ENCODE results near the gene AGRN.
"Not testable (repeated sequence)": the region's sequence is repeated elsewhere in the genome, so short reads cannot be mapped to it uniquely, and the experiment has no call there.

Gene AGRN

DNA sequence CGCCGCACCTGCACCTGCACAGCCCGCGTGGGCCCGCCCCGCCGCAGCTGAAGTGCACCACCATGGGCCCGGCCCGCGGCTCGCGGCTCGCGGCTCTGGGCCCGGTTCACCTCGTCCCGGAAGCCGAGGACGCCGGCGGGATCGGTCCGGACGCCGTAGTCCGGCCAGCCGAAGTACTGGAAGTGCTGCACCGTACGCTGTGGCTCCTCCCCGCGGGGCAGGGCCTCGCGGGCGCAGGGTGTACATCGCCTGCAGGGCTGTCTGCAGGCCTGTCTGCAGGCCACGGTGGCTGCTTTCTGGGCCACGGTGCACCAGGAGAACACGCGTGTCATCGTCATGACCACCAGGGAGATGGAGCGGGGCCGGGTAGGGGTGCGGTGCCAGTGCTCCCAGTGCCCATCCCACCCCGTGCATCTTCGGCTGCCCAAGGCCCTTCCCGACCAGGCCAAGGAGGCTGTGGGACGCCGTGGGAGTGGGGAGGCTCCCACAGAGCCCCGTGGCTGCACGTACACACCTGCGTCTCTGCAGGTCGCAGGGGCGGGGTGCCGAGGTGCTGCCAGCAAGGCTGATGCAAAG, 47.5 kb downstream of the AGRN start:
- DNase-seq (ENCODE audit: low read depth) = no peak

DNA sequence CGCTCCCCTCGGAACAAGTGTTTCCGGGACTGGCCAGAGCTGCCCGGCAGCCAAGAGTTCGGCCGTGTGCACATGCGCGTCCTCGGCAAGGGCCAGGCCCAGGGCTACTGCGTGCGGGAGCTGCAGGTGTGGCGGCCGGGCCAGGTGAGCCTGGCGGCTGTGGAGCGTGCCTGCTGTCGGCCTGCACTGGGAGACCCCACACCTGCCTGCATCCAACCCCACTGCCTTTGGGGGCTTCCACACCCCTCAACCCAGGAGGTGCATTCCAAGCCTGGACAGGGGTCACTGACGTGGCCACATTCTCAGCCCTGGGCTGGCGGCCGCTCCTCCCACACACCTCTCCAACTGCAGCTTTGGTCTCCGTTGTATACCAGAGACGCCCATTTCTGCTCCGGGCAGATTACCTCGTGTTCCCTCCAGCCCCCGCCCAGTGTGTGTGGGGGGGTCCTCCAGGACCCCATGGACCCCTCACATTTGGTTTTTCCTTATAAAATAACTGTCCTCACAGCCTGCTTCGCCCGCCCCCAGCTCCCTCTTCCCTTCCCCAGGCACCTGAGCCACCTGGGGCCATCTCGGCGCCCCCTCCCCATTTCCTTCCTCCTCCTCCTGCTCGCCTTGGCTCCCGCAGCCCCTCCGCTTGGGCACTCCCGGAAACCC, 48.1 kb downstream of the AGRN start:
- no peak for DNase-seq (ENCODE audit: low read depth)

DNA sequence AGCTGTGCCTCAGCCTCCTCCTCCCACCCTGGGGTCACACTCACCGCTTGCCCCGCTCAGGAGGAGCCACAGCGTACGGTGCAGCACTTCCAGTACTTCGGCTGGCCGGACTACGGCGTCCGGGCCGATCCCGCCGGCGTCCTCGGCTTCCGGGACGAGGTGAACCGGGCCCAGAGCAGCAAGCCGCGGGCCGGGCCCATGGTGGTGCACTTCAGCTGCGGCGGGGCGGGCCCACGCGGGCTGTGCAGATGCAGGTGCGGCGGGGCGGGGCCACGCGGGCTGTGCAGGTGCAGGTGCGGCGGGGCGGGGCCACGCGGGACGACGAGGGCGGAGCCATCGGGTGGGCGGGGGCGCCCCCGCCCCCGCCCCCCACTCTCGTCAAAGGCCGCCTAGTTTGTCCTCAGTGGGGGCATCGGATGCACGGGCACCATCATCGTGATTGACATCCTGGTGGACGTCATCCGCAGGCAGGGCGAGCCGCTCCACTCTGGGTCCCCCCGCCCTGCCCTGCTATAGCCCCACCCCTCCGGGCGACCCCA, 48.7 kb downstream of the AGRN start:
- peak; percentile 22 for DNase-seq (ENCODE audit: low read depth)

DNA sequence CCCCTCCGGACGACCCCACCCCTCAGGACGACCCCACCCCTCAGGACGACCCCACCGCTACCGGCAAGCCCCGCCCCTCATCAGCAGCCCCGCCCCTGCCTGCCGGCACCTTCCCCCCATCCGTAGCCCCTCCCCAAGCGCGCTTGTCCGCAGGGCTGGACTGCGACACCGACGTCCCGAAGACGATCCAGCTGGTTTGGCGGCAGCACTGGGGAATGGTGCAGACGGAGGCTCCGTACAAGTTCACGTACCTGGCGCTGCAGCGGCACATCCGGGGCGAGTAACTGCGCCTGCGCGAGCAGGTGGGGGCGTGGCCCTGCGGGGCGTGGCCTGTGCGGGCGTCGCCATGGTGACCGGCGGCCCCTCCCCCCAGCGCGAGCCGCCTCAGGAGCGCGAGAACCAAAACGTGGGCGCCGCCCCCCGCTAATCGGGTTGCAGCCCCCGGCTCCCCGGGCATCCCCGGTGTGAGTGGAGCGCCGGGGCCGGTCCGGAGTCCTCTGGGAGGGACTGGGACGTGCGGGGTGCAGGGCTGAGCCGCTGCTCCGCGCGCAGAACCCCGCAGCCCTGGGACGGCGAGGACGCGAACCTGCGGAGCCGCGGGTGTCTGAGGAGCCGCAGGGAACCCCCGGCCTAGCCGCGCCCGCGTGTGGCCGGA, 49.3 kb downstream of the AGRN start:
- DNase-seq (ENCODE audit: low read depth) = peak; percentile 81

DNA sequence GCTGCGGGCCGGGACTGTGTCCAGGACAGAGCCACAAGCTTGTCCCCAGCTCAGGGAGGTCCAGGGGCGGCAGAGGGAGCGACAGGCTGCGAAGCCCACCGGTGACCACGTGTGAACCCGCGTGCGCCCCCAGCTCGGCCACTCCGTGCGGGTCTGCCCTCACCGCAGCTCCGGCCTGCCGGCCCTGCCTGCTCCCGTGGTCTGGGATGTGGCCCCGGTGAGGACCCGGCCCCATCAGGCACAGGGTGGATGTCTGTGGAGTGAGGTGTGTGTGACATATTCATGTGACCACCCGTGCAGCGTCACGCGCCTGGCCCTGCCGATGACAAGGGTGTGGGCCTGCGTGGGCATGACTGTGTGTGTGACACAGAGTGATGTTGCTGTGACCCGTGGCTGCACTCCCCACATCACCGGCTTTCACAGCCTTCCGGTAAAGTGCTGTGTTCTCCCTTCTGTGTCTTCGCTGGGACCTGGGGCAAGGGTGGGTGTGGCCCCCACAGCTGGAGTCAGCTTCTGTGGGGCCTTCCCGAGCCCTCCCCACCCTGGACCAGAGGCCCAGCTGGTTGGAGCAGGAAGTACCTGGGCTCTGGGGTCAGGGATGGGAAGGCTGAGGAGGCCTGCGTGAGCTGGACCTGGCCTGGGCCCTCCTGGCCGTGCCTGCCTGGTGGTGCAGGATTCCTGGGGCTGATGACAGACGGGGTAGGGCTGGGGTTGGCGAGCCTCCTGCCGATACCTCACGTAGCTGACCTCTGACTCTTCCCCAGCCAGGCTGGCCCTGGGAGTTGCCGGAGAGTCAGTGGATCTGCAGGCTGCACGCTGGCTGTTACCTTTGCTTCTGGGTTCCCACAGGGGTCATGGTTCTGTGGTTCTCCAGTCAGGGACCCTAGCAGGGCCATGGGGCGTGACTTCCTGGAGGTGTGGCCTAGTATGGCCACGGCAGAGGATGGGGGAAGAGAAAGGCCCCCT, 50.1 kb downstream of the AGRN start:
- DNase-seq (ENCODE audit: low read depth) = no peak

DNA sequence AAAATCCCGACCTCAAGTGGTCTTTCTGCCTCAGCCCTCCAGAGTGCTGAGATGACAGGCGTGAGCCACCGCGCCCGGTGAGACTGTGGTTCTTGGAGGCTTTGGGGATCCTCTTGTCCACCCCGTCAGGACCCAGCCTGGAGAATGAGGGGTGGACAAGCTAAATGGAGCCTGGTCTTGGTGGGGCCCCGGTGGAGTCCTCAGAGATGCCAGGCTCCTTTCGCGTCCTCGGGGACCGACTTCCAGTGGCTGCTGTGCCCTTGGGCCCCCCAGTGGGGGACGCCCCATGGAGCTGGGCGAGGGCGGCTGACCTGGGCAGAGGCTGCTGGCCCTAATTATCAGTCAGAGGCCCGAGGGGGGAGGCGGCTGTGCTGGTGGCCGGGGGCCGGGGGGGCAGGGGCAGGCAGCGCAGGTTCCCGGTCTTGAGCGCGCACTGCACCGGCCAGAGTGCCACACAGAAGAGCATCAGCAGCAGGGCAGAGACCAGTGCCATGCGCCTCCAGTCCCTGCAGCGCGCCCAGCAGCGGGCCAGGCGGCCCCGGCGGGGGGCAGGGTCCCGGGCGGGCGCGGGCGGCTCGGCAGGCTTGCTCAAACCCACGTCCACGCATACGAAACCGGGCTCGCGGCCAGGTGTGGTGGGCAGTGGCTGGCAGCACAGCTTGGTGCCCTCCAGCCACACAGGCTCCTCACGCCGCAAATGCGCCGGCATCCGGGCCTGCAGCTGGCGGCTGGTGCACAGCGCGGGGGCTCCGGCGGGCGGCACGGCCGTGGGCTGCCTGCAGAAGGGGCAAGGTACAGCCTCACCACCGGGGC, 51.8 kb downstream of the AGRN start:
- no peak for DNase-seq (ENCODE audit: low read depth)

DNA sequence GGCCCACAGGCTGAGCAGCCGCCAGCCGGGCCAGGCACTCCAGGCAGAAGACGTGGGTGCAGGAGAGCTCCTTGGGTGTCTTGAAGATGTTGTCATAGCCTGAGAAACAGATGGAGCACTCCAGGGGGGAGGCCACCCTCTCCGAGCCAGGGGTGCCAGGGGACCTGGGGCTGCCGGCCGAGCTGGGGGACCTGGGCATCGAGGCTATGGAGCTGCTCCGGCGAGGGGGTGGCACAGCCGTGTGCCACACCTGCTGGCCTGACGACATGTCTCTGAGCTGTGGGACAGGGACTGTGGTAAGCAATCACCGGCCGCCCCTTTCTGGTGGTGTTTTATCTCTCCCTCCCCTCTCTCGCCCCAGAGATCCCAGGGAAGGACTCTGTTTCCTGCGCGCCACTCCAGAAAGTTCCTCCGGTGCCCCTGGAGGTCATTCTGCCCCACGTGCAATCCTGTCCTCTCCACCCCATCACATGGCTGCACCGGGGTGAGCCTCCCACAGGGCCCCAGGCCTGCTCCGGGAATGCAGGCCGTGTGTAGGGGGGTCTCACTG, 52.5 kb downstream of the AGRN start:
- DNase-seq (ENCODE audit: low read depth) = no peak

DNA sequence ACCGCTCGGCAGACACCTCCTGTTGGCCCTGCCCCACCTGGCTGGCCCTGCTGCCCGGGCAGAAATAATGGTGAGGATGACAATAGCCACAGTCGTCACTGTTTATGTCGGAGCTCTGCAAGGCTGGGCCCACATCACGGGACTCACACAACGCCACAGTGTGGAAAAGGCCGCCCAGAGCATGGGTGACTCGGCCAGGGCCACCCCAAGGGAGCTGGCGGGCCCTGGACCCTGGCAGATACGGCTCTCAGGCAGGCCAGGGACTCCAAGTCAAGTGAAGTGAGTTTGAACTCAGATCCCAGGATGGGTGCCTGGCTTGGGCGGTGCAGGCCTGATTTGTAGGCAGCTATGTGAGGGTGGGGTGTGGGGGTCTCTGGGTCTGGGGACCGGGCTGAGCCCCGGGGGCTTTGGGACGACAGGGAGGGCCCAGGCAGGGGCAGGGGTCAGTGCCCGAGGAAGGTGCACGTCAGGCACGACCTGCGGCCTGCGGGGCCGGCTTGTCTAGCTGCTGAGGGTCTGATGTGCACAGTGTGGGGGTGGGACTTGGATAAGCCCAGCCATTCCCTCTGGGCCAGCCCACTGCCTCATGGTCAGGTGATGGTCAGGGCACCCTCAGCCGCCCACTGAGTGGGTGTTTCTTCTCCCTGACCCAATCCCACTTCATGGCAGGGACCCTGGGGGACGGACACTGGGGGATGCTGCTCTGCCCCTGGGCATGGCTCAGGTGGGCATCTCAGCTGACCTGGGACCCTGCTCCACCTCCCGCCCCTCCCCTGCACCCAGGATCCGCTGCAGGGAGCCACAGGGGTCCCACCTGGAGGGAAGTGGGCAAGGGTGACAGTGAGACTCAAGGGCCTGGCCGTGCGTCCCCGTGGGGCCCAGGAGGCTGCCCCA, 53.2 kb downstream of the AGRN start:
- no peak for DNase-seq (ENCODE audit: low read depth)

DNA sequence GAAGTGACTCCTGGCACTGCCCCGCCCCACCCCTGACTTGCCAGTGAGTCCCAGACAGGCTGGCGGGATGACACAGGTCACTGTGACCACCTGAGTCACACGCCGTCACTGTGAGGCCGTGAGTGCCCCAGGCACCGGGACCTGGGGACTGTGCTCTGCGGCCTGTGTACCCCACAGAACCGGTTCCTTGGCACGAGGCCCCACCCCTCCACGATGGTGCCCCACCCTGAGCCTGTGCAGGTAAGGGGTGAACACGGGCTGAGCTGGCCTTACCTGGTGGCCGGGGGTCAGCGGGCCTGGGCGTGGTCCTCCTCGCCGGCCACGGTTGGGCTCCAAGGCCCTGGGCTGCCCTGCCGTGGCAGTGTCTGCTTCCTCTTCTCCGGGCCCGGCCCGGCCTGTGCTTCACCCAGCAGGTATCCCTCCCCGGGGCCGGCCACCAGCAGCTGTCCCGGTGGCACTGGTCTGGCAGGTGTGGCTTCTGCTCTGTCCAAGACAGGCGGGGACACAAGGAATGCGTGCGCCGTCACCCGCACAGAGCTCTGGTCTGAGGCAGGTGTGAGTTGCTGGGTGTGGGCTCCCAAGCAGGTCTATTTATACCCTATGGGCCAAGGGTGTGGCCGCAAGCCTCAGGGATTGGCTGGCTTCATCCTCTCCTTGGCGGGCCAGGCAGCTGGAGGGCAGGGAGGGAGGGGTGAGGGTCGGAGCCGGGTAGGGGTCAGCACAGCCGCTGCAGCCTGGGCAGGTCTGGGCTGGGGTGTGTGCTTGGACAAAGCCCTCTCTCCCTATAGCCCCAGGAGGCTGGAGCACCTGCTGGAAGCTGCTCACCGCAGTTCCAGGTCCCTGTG, 54.0 kb downstream of the AGRN start, which contains the start of gene RNF223:
RNF223 (minus strand) TSS at position 564 of the 845 bp plus-strand sequence. CDS start 1,740 bp downstream, outside the sequence.
- DNase-seq (ENCODE audit: low read depth) = no peak

DNA sequence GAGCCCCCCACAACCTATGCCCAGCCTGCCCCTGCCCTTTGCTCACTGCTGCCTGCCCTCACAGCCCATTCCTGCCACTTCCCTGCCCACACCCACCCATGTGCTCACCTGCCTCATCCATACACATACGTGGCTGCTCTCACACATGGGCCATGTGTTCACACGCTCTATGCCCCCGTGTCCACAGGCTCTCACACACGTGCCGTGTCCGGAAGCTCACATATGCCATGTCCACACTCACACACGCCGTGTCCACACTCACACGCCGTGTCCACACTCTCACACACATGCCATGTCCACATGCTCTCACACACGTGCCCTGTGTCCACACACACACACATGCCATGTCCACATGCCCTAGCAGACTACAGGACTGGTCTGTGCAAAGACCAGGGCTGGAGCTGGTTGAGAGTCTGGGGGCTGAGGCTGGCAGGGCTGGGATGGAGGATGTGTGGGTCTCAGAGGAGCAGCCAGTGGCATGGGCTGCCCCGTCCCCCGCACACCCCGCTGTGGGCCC, 54.8 kb downstream of the AGRN start:
- no peak for DNase-seq (ENCODE audit: low read depth)

DNA sequence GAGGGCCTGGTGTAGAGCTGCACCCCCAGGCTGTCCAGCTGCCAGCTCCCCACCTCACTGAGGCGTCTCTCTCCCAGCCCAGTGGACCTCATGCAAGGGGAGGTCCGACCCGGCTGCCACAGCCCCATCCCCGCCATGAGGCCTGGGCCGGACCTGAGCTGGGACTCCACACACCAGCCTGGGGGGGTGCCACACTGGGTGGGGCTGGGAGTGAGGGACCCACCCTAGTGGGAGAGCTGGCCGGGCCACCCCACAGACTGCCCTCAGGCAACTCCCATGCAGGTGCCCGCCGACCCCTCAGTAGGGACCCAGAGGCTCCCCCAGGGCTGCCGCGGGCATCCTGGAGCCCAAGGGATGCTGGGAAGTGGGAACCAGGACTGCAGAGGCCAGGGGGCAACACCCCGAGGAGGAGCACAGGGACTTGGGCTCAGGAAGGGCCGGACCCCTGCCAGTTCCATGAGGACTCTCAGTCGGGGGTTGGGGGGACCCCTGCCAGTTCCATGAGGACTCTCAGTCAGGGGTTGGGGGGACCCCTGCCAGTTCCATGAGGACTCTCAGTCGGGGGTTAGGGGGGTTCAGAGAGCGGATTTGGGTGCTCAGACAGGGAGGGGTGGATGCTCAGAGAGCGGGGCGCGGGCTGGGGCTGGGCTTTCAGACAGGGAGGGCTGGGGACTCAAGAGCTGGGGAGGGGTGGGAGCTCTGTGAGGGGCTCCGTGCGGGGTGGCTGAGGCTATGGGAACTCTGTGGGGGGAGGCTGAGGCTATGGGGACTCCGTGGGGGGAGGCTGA, 55.4 kb downstream of the AGRN start:
- DNase-seq (ENCODE audit: low read depth) = no peak

DNA sequence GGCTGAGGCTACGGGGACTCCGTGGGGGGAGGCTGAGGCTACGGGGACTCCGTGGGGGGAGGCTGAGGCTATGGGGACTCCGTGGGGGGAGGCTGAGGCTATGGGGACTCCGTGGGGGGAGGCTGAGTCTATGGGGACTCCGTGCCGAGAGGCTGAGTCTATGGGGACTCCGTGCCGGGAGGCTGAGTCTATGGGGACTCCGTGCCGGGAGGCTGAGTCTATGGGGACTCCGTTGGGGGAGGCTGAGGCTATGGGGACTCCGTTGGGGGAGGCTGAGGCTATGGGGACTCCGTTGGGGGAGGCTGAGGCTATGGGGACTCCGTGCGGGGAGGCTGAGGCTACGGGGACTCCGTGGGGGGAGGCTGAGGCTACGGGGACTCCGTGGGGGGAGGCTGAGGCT, 57.5 kb downstream of the AGRN start:
- DNase-seq (ENCODE audit: low read depth) = not testable (repeated sequence)

DNA sequence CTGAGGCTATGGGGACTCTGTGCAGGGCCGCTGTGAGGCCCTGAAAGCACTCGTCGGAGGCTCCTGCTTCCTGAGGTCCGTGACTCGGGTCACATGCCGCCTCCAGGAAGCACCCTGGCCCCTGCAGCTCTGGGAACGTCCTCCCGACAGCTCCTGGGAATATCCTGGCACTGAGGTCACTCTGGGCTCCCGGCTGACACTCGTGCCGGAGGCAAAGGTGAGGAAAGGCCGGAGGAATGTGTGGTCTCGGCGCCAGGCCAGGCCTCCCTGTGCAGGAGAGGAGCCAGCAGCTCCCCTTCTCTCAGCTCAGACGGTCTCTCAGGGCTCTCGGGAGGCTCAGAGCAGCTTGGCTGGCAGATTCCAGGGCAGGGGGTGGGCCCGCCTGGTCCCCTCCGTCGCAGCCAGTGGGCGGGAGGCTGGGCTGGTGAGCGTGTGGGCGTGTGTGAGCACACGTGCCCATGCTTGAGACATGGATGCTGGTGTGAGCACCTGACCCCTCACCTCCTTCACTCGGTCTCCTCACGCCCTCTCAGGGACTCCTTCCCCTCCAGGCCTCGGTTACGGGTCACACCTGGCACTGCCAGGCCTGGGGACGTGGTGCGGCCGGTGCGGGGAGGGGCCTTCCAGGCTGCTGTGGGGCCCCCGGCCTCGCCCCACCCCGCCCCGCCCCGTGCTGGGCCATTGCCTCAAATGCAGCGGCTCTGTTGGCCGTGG, 59.6 kb downstream of the AGRN start:
- DNase-seq (ENCODE audit: low read depth) = peak; percentile 32

DNA sequence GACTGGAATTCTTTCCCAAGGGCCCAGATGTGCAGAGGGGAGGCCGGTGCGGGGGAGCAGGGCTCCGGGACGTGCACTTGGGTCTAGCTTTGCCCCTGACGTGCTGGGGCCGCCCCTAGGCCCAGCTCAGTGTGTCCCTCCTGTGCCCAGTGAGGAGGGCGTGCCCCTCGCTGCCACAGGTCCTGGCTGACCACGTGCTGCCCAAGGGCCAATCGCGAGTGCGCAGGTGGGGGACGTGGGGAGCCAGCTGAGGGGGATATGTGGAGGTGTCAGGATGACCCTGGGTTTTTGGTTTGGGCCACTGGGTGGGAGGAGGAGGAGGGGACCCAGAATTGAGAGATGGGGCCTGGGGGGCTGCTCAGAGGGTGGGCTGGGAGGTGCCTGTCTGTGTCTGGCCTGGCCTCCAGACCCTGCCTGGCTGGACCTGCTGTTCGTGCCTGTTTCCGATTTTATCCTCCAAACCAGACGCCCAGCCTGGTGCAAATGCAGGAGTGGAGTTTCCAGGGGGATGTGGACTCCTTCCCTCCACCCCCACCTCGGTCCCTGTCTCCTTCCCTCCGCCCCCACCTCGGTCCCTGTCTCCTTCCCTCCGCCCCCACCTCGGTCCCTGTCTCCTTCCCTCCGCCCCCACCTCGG, 60.3 kb downstream of the AGRN start:
- DNase-seq (ENCODE audit: low read depth) = no peak

DNA sequence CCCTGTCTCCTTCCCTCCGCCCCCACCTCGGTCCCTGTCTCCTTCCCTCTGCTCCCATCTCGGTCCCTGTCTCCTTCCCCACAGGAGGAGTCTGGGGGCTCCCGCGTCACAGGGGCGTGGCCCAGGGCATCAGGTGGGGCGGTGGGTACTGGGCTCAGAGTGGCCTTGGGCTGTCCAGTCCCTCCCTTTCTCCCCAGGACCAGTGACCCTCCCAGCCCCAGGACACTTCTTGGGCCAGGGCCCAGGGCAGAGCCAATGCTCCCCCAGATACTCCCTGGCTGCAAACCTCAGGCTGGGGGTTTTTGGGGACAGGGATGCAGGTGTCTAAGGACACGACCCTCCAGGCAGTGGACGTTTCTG, 61.0 kb downstream of the AGRN start:
- DNase-seq (ENCODE audit: low read depth) = no peak

DNA sequence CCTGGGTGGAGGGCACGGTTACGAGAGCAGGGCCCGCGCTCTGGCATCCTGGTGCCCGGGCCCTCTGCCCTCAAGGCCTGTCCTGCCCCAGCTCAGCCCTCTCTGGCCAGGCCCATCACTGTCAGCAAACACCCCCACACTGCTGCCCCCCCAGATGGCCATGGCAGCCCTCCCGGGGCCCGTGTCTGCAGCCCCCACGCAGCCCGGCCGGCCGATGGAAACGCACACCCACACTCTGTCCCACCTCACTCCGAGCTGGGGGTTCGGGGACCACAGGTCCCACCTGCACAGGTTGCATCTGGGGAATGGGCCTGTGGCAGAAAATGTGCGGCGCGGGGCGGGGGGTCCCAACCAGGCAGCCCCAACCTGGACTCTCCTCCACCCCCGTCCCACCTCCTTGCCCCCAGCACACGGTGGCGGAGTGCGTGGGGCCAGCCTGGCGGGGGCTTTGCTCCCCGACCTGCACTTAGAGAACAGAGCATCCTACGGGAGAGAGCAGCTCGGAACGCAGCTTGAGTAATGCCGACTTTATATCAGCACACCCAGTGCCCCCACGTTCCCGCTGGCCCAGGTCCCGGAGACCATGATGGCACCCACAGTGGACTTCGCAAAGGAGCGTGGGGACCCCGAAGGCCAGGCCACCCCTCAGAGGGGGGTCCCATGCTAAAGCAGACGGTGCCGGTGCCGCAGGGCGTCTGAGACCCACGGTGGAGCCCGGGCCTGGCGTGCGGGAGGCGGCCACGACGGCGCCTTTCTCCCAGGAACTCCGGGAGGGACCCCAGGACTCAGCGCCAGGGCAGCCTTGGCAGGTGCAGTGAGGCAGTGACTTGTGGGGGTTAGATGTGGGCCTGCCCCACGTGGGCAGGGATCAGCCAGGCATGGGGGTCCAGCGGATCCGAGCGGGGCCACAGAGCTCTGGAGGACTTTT, 61.7 kb downstream of the AGRN start:
- no peak for DNase-seq (ENCODE audit: low read depth)

Data from stimulated activated CD8-positive, alpha-beta memory T cell treated with anti-CD3 and anti-CD28 coated beads, Interleukin-12 subunit alpha, Interleukin-12 subunit beta, amount 100 ng/mL, for 4 hours (primary cell).